ENCODE results near the gene GNPTAB. TPM values are rescaled to one million over a fixed set of nuclear protein-coding genes. Genes with fewer than 3 reads are reported as not detected.

Gene GNPTAB
- total and polyA plus RNA-seq, 2 donors (not counting 1 experiment from before 2014, with no cell fraction given): 10.4 to 79.4 TPM

- H3K27ac Mint-ChIP-seq: no peak overlapping the region
- Histone ChIP-seq H4K20me1 (ENCODE audit: control insufficient read depth, insufficient read depth, low read length, poor library complexity, severe bottlenecking) (no peaks in the 10 kb centered on the region), H3K36me3 (replicated peaks in 1 of 2; ENCODE audit: control extremely low read depth in 1 of 2, control insufficient read depth in 1 of 2, extremely low read depth in 1 of 2, insufficient read depth in 2 of 2, low read length in 1 of 2) (no peaks in the 10 kb centered on the region), H2AFZ (ENCODE audit: insufficient read depth, low read depth, low read length, poor library complexity, severe bottlenecking) (peak overlapping the region; percentile 10), H3K4me1 (ENCODE audit: control insufficient read depth in 2 of 2, insufficient read depth in 2 of 2, low read length in 2 of 2) (peaks cover 16% of the 10 kb centered on the region in 2 donors), H3K9ac (ENCODE audit: low read length) (no peak overlapping the region), H3K4me2 (replicated peaks; ENCODE audit: low read depth, low read length, poor library complexity, severe bottlenecking) (no peak overlapping the region), H3K27me3 (replicated peaks in 1 of 4; ENCODE audit: control extremely low read depth in 1 of 4, control insufficient read depth in 3 of 4, insufficient read depth in 4 of 4, low read length in 3 of 4) (no peaks in the 10 kb centered on the region), H3K27ac (ENCODE audit: low read length in 2 of 2) (no peak overlapping the region), H3K4me3 (ENCODE audit: control extremely low read depth in 1 of 5, extremely low read depth in 1 of 5, insufficient read depth in 1 of 5, low read depth in 2 of 5, low read length in 4 of 5) (no peak overlapping the region), H3K79me2 (ENCODE audit: control insufficient read depth, insufficient read depth, low read length) (no peaks in the 10 kb centered on the region), H3K9me3 (ENCODE audit: control extremely low read depth in 1 of 3, control insufficient read depth in 2 of 3, insufficient read depth in 1 of 3, low read length in 2 of 3) (peaks cover 0 to 2% (median 0%) of the 10 kb centered on the region in 3 donors)
- intact Hi-C loops (cut with micrococcal nuclease): no loop called here
- no peak for ATAC-seq (ENCODE audit: low read depth)
- ChIA-PET POLR2A (no interaction called here), CTCF (interaction anchor here (1.3 to 1.9 kb wide), 2 partner anchors 16 to 372 kb away, joined by 3 to 10 read pairs; no protein-coding TSS in a partner anchor)
- no peak for DNase-seq
- H3K4me3 Mint-ChIP-seq: no peak overlapping the region
- no CpG with 5 or more reads among the region's 3 CpGs for WGBS (ENCODE audit: insufficient coverage)
- TF ChIP-seq CTCF (IDR thresholded peaks at IDR 0.05) (no peak), EZH2 (IDR thresholded peaks at IDR 0.05; ENCODE audit: borderline replicate concordance, insufficient read depth, low read depth, low read length, poor library complexity, severe bottlenecking) (no peak)
- no peaks in the 10 kb centered on the region for H3K9me3 Mint-ChIP-seq (ENCODE audit: insufficient read depth)
- no peaks in the 10 kb centered on the region for H3K27me3 Mint-ChIP-seq
- peaks cover 30% of the 10 kb centered on the region for H3K4me1 Mint-ChIP-seq
Observed at GRCh38 chr12:101855976-101856375, 25.2 kb upstream of the GNPTAB start.

GRCh38 chr12:101855364-101855884 is 24.7 kb upstream of the GNPTAB start:
- intact Hi-C loops (cut with micrococcal nuclease): no loop called here
- H2AFZ ChIP-seq (ENCODE audit: insufficient read depth, low read depth, low read length, poor library complexity, severe bottlenecking): no peak overlapping the region
- no peak for TF ChIP-seq CTCF (IDR thresholded peaks at IDR 0.05)
- no peak for TF ChIP-seq EZH2 (IDR thresholded peaks at IDR 0.05; ENCODE audit: borderline replicate concordance, insufficient read depth, low read depth, low read length, poor library complexity, severe bottlenecking)
- H3K9ac ChIP-seq (ENCODE audit: low read length): no peak overlapping the region
- H3K4me2 ChIP-seq (replicated peaks; ENCODE audit: low read depth, low read length, poor library complexity, severe bottlenecking): peak overlapping the region; percentile 3
- no peaks in the 10 kb centered on the region for H3K79me2 ChIP-seq (ENCODE audit: control insufficient read depth, insufficient read depth, low read length)
- peaks cover 0 to 2% (median 0%) of the 10 kb centered on the region in 3 donors for H3K9me3 ChIP-seq (ENCODE audit: control extremely low read depth in 1 of 3, control insufficient read depth in 2 of 3, insufficient read depth in 1 of 3, low read length in 2 of 3)
- H3K4me3 Mint-ChIP-seq: no peak overlapping the region
- ATAC-seq (ENCODE audit: low read depth): no peak
- ChIA-PET CTCF (interaction anchor here (1.9 kb wide), 1 partner anchor 16 kb away, joined by 10 read pairs; no protein-coding TSS in a partner anchor), POLR2A (no interaction called here)
- no peaks in the 10 kb centered on the region for H3K9me3 Mint-ChIP-seq (ENCODE audit: insufficient read depth)
- H3K27me3 Mint-ChIP-seq: no peaks in the 10 kb centered on the region
- H3K4me3 ChIP-seq (ENCODE audit: control extremely low read depth in 1 of 5, extremely low read depth in 1 of 5, insufficient read depth in 1 of 5, low read depth in 2 of 5, low read length in 4 of 5): no peak overlapping the region
- no peaks in the 10 kb centered on the region for H3K27me3 ChIP-seq (replicated peaks in 1 of 4; ENCODE audit: control extremely low read depth in 1 of 4, control insufficient read depth in 3 of 4, insufficient read depth in 4 of 4, low read length in 3 of 4)
- no peaks in the 10 kb centered on the region for H3K36me3 ChIP-seq (replicated peaks in 1 of 2; ENCODE audit: control extremely low read depth in 1 of 2, control insufficient read depth in 1 of 2, extremely low read depth in 1 of 2, insufficient read depth in 2 of 2, low read length in 1 of 2)
- H3K4me1 ChIP-seq (ENCODE audit: control insufficient read depth in 2 of 2, insufficient read depth in 2 of 2, low read length in 2 of 2): peaks cover 16% of the 10 kb centered on the region in 2 donors
- DNase-seq: no peak
- 33% methylated on average over 1 of the region's 3 CpGs for WGBS (ENCODE audit: insufficient coverage)
- no peak overlapping the region for H3K27ac ChIP-seq (ENCODE audit: low read length in 2 of 2)
- no peak overlapping the region for H3K27ac Mint-ChIP-seq
- H4K20me1 ChIP-seq (ENCODE audit: control insufficient read depth, insufficient read depth, low read length, poor library complexity, severe bottlenecking): no peaks in the 10 kb centered on the region
- H3K4me1 Mint-ChIP-seq: peaks cover 33% of the 10 kb centered on the region
